Endothelial cell of umbilical vein (primary cell): ENCODE measurements around the gene CEP104. TPM values are rescaled to one million over a fixed set of nuclear protein-coding genes. Genes with fewer than 3 reads are reported as not detected.

ENCODE experiments used
- BruUV-seq: library from RNA; stranded (reverse); fragments of 400-500 nt; replicated peaks from 2 replicates; lab custom pipeline; 2021; lab: Mats Ljungman, UMichigan
- CTCF ChIA-PET: fragments of 300-600, 350-600 bp; sonication (Branson Sonifier 250); formaldehyde crosslinking; loops from one replicate; lab custom pipeline; 2021; ENCODE audit warnings: antibody characterized with exemption, inconsistent platforms; lab: Charles Lee
- POLR2A ChIA-PET: fragments of 300-600, 350-600 bp; sonication (Branson Sonifier 250); formaldehyde crosslinking; loops from one replicate; lab custom pipeline; 2021; ENCODE audit warnings: antibody characterized with exemption, inconsistent platforms; lab: Charles Lee
- DNase-seq: peaks from one replicate; pipeline ENCODE4 v3.0.0-alpha.2; 2011; ENCODE audit warnings: low read depth, low spot score
- FAIRE-seq: peaks from 2 replicates; lab custom pipeline; 2011; peaks lifted over from hg19 to GRCh38; lab: Jason Lieb, UNC
- H2AFZ ChIP-seq: 2 replicates; pipeline ENCODE4 v1.6.0; 2012; ENCODE audit warnings: low read depth, low read length, control low read depth, inconsistent platforms
- H3K27ac ChIP-seq: 2 replicates; pipeline ENCODE4 v1.5.1; 2011; ENCODE audit warnings: low read depth, mild to moderate bottlenecking, control low read depth, low read length, moderate library complexity; ENCODE audit not compliant: insufficient read depth
- H3K27me3 ChIP-seq, 2 experiments: 2 replicates each; pipeline versions ENCODE4 v1.6.0 to v1.6.1; 2011; ENCODE audit warnings: low read length in 2 of 2, mixed read lengths in 1 of 2; ENCODE audit not compliant: control insufficient read depth in 2 of 2, insufficient read depth in 2 of 2
- H3K36me3 ChIP-seq, 2 experiments: 2 replicates in 1 of 2; 3 replicates in 1 of 2; pipeline ENCODE4 v1.5.1; 2011; ENCODE audit warnings: low read length in 2 of 2, mild to moderate bottlenecking in 1 of 2, moderate library complexity in 1 of 2; ENCODE audit not compliant: control insufficient read depth in 2 of 2, insufficient read depth in 2 of 2; ENCODE audit errors: extremely low read depth in 1 of 2
- H3K4me1 ChIP-seq: 3 replicates; pipeline ENCODE4 v1.5.1; 2011; ENCODE audit warnings: mild to moderate bottlenecking, low read length; ENCODE audit not compliant: control insufficient read depth, insufficient read depth; ENCODE audit errors: extremely low read depth
- H3K4me2 ChIP-seq: 2 replicates; pipeline ENCODE4 v1.6.1; 2011; ENCODE audit warnings: low read length, control low read depth, mixed read lengths; ENCODE audit not compliant: insufficient read depth
- H3K4me3 ChIP-seq, 3 experiments: fragments of 200-600 bp in 1 of 3; sonication (generic), shearing (Covaris generic) in 1 of 3; replicated peaks in 1 of 3; 2 replicates each; pipeline ENCODE4 v1.5.1; 2011 to 2016; ENCODE audit warnings: control low read depth in 3 of 3, low read length in 3 of 3, mild to moderate bottlenecking in 2 of 3, inconsistent platforms in 1 of 3, low read depth in 1 of 3, moderate library complexity in 1 of 3; ENCODE audit not compliant: insufficient read depth in 1 of 3
- H3K79me2 ChIP-seq: 2 replicates; pipeline ENCODE4 v1.6.0; 2012; ENCODE audit warnings: low read length, inconsistent platforms; ENCODE audit not compliant: control insufficient read depth, insufficient read depth
- H3K9ac ChIP-seq: replicated peaks from 2 replicates; pipeline ENCODE3; 2011; ENCODE audit warnings: low read length, control low read depth; ENCODE audit not compliant: insufficient read depth; ENCODE audit errors: extremely low read depth
- H3K9me1 ChIP-seq: replicated peaks from 3 replicates; pipeline ENCODE4 v1.6.0; 2011; ENCODE audit warnings: mild to moderate bottlenecking, low read length; ENCODE audit not compliant: control insufficient read depth, insufficient read depth; ENCODE audit errors: extremely low read depth
- H3K9me3 ChIP-seq: replicated peaks from 2 replicates; pipeline ENCODE4 v1.5.1; 2012; ENCODE audit warnings: low read length, inconsistent platforms; ENCODE audit not compliant: control insufficient read depth, insufficient read depth
- H4K20me1 ChIP-seq: replicated peaks from 2 replicates; pipeline ENCODE3; 2011; ENCODE audit warnings: mild to moderate bottlenecking, low read length; ENCODE audit not compliant: control insufficient read depth, insufficient read depth; ENCODE audit errors: extremely low read depth
- FOS ChIP-seq: IDR thresholded peaks from 2 replicates; pipeline ENCODE4 v1.6.1; 2011; ENCODE audit warnings: mild to moderate bottlenecking, low read length, moderate library complexity, borderline replicate concordance; ENCODE audit not compliant: insufficient read depth
- GATA2 ChIP-seq: IDR thresholded peaks from 2 replicates; pipeline ENCODE4 v1.7.0; 2011; ENCODE audit warnings: low read depth, mild to moderate bottlenecking, moderate library complexity, mixed read lengths, low read length; ENCODE audit not compliant: insufficient read length, insufficient read depth
- JUN ChIP-seq: IDR thresholded peaks from 2 replicates; pipeline ENCODE4 v1.6.1; 2011; ENCODE audit warnings: borderline replicate concordance, low read depth; ENCODE audit not compliant: insufficient read length, insufficient read depth
- MAX ChIP-seq: IDR thresholded peaks from 2 replicates; pipeline ENCODE4 v1.6.1; 2011; ENCODE audit not compliant: insufficient read depth, insufficient read length
- MYC ChIP-seq: IDR thresholded peaks from one replicate; pipeline ENCODE4 v1.6.1; 2011; ENCODE audit warnings: mild to moderate bottlenecking, low read depth, low read length
- POLR2A ChIP-seq: IDR thresholded peaks from 2 replicates; pipeline ENCODE4 v1.6.1; 2012; ENCODE audit warnings: low read depth, mild to moderate bottlenecking, control low read depth, low read length
- POLR2AphosphoS5 ChIP-seq: IDR thresholded peaks from 2 replicates; pipeline ENCODE4 v1.6.1; 2012; ENCODE audit warnings: low read depth, mild to moderate bottlenecking, control low read depth, low read length, moderate library complexity; ENCODE audit not compliant: insufficient read depth
- dilution Hi-C: fragments of 300-500 bp; cut with MboI; formaldehyde crosslinking; loops from one replicate; pipeline ENCODE4 v1.15.0; 2019; ENCODE audit warnings: low sequenced_read_pairs; ENCODE audit not compliant: extremely low pct_ligation_motif_present
- intact Hi-C: fragments of 100-400 bp; cut with micrococcal nuclease; formaldehyde crosslinking; loops from one replicate; pipeline ENCODE4 v1.10.0; 2022
- polyA plus RNA-seq, 4 experiments: library from polyadenylated mRNA; depleted of rRNA in 3 of 4; stranded (reverse) in 3 of 4; unstranded in 1 of 4; fragments of >200 nt; gene quantifications; 2 replicates each; pipeline versions ENCODE4 v1.2.1 to v1.2.3, GENCODE V29; 2011 to 2012; ENCODE audit warnings: missing spikeins in 1 of 4
- total RNA-seq: library from RNA; stranded (reverse); gene quantifications from 2 replicates; pipeline ENCODE4 v1.2.3, GENCODE V29; 2021

Gene CEP104
- total and polyA plus RNA-seq, 2 donors (not counting 3 experiments of a cell fraction or from before 2014, with no cell fraction given), result 12.4 to 43.0 TPM

- H3K9ac ChIP-seq, result no peak overlapping the region
- H3K79me2 ChIP-seq, result no peaks in the 10 kb centered on the region
- BruUV-seq, result no TSS peak
- ChIA-PET CTCF (no interaction called here), POLR2A (interaction anchor here (0.6 kb wide), 1 partner anchor 372 kb away, joined by 7 read pairs; no protein-coding TSS in a partner anchor)
- no peaks in the 10 kb centered on the region for H4K20me1 ChIP-seq
- H3K27ac ChIP-seq, result no peak overlapping the region
- H3K9me3 ChIP-seq, result no peaks in the 10 kb centered on the region
- no peak overlapping the region for H3K4me2 ChIP-seq
- H3K9me1 ChIP-seq, result no peaks in the 10 kb centered on the region
- no peak for TF ChIP-seq MYC
- TF ChIP-seq GATA2, result no peak
- no peak for TF ChIP-seq MAX
- no peak for TF ChIP-seq POLR2AphosphoS5
- TF ChIP-seq POLR2A, result no peak
- TF ChIP-seq FOS, result no peak
- no peak overlapping the region for H3K4me3 ChIP-seq
- dilution Hi-C loops, result no loop called here
- intact Hi-C loops, result no loop called here
- no peaks in the 10 kb centered on the region for H3K27me3 ChIP-seq
- H3K36me3 ChIP-seq, result peaks cover 0 to 9% of the 10 kb centered on the region in 2 experiments
- H2AFZ ChIP-seq, result no peak overlapping the region
- FAIRE-seq (no peak), DNase-seq (no peak)
- H3K4me1 ChIP-seq, result no peaks in the 10 kb centered on the region
Measured at GRCh38 chr1:3821004-3821403, 36.0 kb downstream of the CEP104 start.

GRCh38 chr1:3820316-3820715 is 36.7 kb downstream of the CEP104 start:
- no TSS peak for BruUV-seq
- peaks cover 0 to 7% of the 10 kb centered on the region in 2 experiments for H3K36me3 ChIP-seq
- H3K27me3 ChIP-seq, result no peaks in the 10 kb centered on the region
- CTCF ChIA-PET, result no interaction called here
- H3K9ac ChIP-seq, result no peak overlapping the region
- H2AFZ ChIP-seq, result no peak overlapping the region
- no peaks in the 10 kb centered on the region for H4K20me1 ChIP-seq
- no peak overlapping the region for H3K4me3 ChIP-seq
- dilution Hi-C loops, result no loop called here
- H3K27ac ChIP-seq, result no peak overlapping the region
- H3K4me1 ChIP-seq, result no peaks in the 10 kb centered on the region
- DNase-seq (no peak), FAIRE-seq (no peak)
- H3K79me2 ChIP-seq, result no peaks in the 10 kb centered on the region
- H3K9me3 ChIP-seq, result no peaks in the 10 kb centered on the region
- no peaks in the 10 kb centered on the region for H3K9me1 ChIP-seq
- H3K4me2 ChIP-seq, result no peak overlapping the region
- POLR2A ChIA-PET, result no interaction called here
- intact Hi-C loops, result no loop called here
- no peak for TF ChIP-seq FOS
- TF ChIP-seq POLR2A, result no peak
- TF ChIP-seq JUN, result no peak
